Naive thymus-derived CD8-positive, alpha-beta T cell (primary cell): ENCODE data around the gene LMBR1. TPM values are rescaled to one million over a fixed set of nuclear protein-coding genes. Genes with fewer than 3 reads are reported as not detected.
"Not testable (repeated sequence)": the region's sequence is repeated elsewhere in the genome, so short reads cannot be mapped to it uniquely, and the experiment has no call there.

ENCODE experiments used
- ATAC-seq, 2 donors: fragments of 150-1000 bp; cut with Tn5 transposase in 1 of 2; sonication (Bioruptor Pico), chemical (Tn5 transposase) in 1 of 2; 1 replicate in 1 of 2; 2 replicates in 1 of 2; pipeline ENCODE4 v1.10.0; 2021; ENCODE audit warnings: mild to moderate bottlenecking in 2 of 2, moderate library complexity in 2 of 2
- POLR2A ChIA-PET: fragments of 350-600 bp; sonication (Branson Sonifier 250); formaldehyde crosslinking; loops from one replicate; lab custom pipeline; 2021; ENCODE audit warnings: antibody characterized with exemption; lab: Charles Lee
- DNase-seq, 10 donors: peaks; one replicate each; pipeline versions ENCODE4 v3.0.0 to v3.0.0-alpha.2; 2020 to 2022
- H3K27ac Mint-ChIP-seq, 10 donors: one replicate each; pipeline ENCODE4 v1.8.0; 2020 to 2022; ENCODE audit warnings: mild to moderate bottlenecking in 10 of 10, mixed read lengths in 10 of 10, moderate library complexity in 4 of 10, inconsistent platforms in 1 of 10
- H3K27me3 Mint-ChIP-seq, 5 donors: one replicate each; pipeline ENCODE4 v1.8.0; 2021 to 2022; ENCODE audit warnings: mixed read lengths in 5 of 5
- H3K36me3 Mint-ChIP-seq, 3 donors: one replicate each; pipeline ENCODE4 v1.8.0; 2020 to 2022; ENCODE audit warnings: mixed read lengths in 3 of 3, mild to moderate bottlenecking in 2 of 3, inconsistent platforms in 1 of 3
- H3K4me1 Mint-ChIP-seq, 4 donors: one replicate each; pipeline ENCODE4 v1.8.0; 2021 to 2022; ENCODE audit warnings: mixed read lengths in 4 of 4
- H3K4me3 Mint-ChIP-seq, 10 donors: one replicate each; pipeline ENCODE4 v1.8.0; 2020 to 2022; ENCODE audit warnings: mild to moderate bottlenecking in 10 of 10, mixed read lengths in 10 of 10, moderate library complexity in 6 of 10, inconsistent platforms in 1 of 10
- H3K9me3 Mint-ChIP-seq, 9 donors: one replicate each; pipeline ENCODE4 v1.8.0; 2020 to 2022; ENCODE audit warnings: mixed read lengths in 9 of 9, mild to moderate bottlenecking in 3 of 9, inconsistent platforms in 1 of 9, moderate library complexity in 1 of 9
- polyA plus RNA-seq, 3 donors: library from polyadenylated mRNA; unstranded; fragments of 300-500 nt; fragmentation: Illumina TruSeq; gene quantifications; one replicate each; pipeline ENCODE4 v1.2.3, GENCODE V29; 2021
- total RNA-seq, 8 experiments: library from RNA in 2 of 8; stranded (reverse) in 2 of 8; gene quantifications; one replicate each; pipeline ENCODE4 v1.2.3 and lab custom pipeline; 2021 to 2026

The LMBR1 gene
- total and polyA plus RNA-seq, 5 experiments from 2014 or later: 41.9 to 157 (median 45.9) TPM

- DNase-seq (no peak), ATAC-seq (no peak)
- H3K36me3 Mint-ChIP-seq: peaks cover 0 to under 1% (median 0%) of the 10 kb centered on the region in 3 donors
- POLR2A ChIA-PET: no interaction called here
- H3K4me1 Mint-ChIP-seq: peaks cover 0 to 2% (median 0%) of the 10 kb centered on the region in 4 donors
- H3K9me3 Mint-ChIP-seq: no peaks in the 10 kb centered on the region
- H3K27me3 Mint-ChIP-seq: peaks cover 32 to 54% (median 36%) of the 10 kb centered on the region in 5 donors
- H3K4me3 Mint-ChIP-seq: no peak overlapping the region
- H3K27ac Mint-ChIP-seq: no peak overlapping the region
These were observed 241.5 kb downstream of the LMBR1 start for GRCh38 chr7:156651474-156651873.

- Mint-ChIP-seq H3K4me3 (no peak overlapping the region), H3K27me3 (peaks cover 35 to 61% (median 49%) of the 10 kb centered on the region in 5 donors), H3K36me3 (peaks cover 0 to 5% (median 0%) of the 10 kb centered on the region in 3 donors), H3K4me1 (peaks cover 0 to 2% (median 0%) of the 10 kb centered on the region in 4 donors), H3K9me3 (no peaks in the 10 kb centered on the region), H3K27ac (no peak overlapping the region)
- ATAC-seq (no peak), DNase-seq (no peak)
- POLR2A ChIA-PET: no interaction called here
These were observed 242.9 kb downstream of the LMBR1 start for GRCh38 chr7:156650042-156650441.

GRCh38 chr7:156647330-156647729 is 245.7 kb downstream of the LMBR1 start:
- peaks cover 35 to 81% (median 63%) of the 10 kb centered on the region in 5 donors for H3K27me3 Mint-ChIP-seq
- ATAC-seq, H3K27ac Mint-ChIP-seq, H3K4me3 Mint-ChIP-seq, DNase-seq, POLR2A ChIA-PET, H3K9me3 Mint-ChIP-seq, H3K4me1 Mint-ChIP-seq, H3K36me3 Mint-ChIP-seq: not testable (repeated sequence)

GRCh38 chr7:156642306-156643045 is 250.5 kb downstream of the LMBR1 start:
- H3K27ac Mint-ChIP-seq: peak overlapping the region in 1 of 10 donors; percentile 59
- peaks cover 0 to 20% (median 4%) of the 10 kb centered on the region in 9 donors for H3K9me3 Mint-ChIP-seq
- peaks cover 0 to 18% (median 3%) of the 10 kb centered on the region in 3 donors for H3K36me3 Mint-ChIP-seq
- DNase-seq: no peak
- H3K27me3 Mint-ChIP-seq: peaks cover 10 to 41% (median 35%) of the 10 kb centered on the region in 5 donors
- H3K4me1 Mint-ChIP-seq: peaks cover 2 to 19% (median 14%) of the 10 kb centered on the region in 4 donors
- peak overlapping the region in 2 of 10 donors; percentile 20 to 36 for H3K4me3 Mint-ChIP-seq
- no peak for ATAC-seq
- POLR2A ChIA-PET: no interaction called here

- ATAC-seq (peak; percentile 56 to 68), DNase-seq (peak in 6 of 10 donors; percentile 16 to 68 (median 42))
- Mint-ChIP-seq H3K9me3 (peaks cover 0 to 30% (median 5%) of the 10 kb centered on the region in 9 donors), H3K27me3 (peaks cover 2 to 32% (median 24%) of the 10 kb centered on the region in 5 donors), H3K4me1 (peaks cover 2 to 19% (median 14%) of the 10 kb centered on the region in 4 donors), H3K4me3 (peak overlapping the region; percentile 77 to 92 (median 88)), H3K27ac (peak overlapping the region; percentile 50 to 93 (median 86)), H3K36me3 (peaks cover 0 to 20% (median 5%) of the 10 kb centered on the region in 3 donors)
- POLR2A ChIA-PET: no interaction called here
These were observed 252.0 kb downstream of the LMBR1 start for GRCh38 chr7:156640949-156641485.

GRCh38 chr7:156640257-156640948 is 252.6 kb downstream of the LMBR1 start, which contains the start of gene RNF32:
TSS of gene RNF32 (plus strand) at chr7:156640774. CDS start at chr7:156643878, 3,104 bp downstream.
- ATAC-seq (peak; percentile 77 to 78), DNase-seq (peak; percentile 77 to 99 (median 90))
- Mint-ChIP-seq H3K27me3 (peaks cover 2 to 27% (median 22%) of the 10 kb centered on the region in 5 donors), H3K36me3 (peaks cover 0 to 19% (median 7%) of the 10 kb centered on the region in 3 donors), H3K4me1 (peaks cover 2 to 19% (median 14%) of the 10 kb centered on the region in 4 donors), H3K4me3 (peak within 1 kb of the TSS; percentile 77 to 92 (median 88)), H3K27ac (peak within 1 kb of the TSS; percentile 50 to 93 (median 86)), H3K9me3 (peaks cover 0 to 31% (median 5%) of the 10 kb centered on the region in 9 donors)
- POLR2A ChIA-PET: no interaction called here

- Mint-ChIP-seq H3K4me1 (peaks cover 2 to 19% (median 14%) of the 10 kb centered on the region in 4 donors), H3K27ac (peak overlapping the region in 8 of 10 donors; percentile 40 to 93 (median 86)), H3K9me3 (peaks cover 0 to 31% (median 5%) of the 10 kb centered on the region in 9 donors), H3K4me3 (peak overlapping the region; percentile 68 to 88 (median 84)), H3K36me3 (peaks cover 0 to 19% (median 7%) of the 10 kb centered on the region in 3 donors), H3K27me3 (peaks cover 2 to 20% (median 18%) of the 10 kb centered on the region in 5 donors)
- no peak for ATAC-seq
- POLR2A ChIA-PET: no interaction called here
- DNase-seq: peak in 1 of 10 donors; percentile 2
These were observed 253.3 kb downstream of the LMBR1 start for GRCh38 chr7:156639426-156640256.

- DNase-seq (no peak), ATAC-seq (no peak)
- Mint-ChIP-seq H3K4me3 (peak overlapping the region in 5 of 10 donors; percentile 1 to 88 (median 83)), H3K27ac (peak overlapping the region in 2 of 10 donors; percentile 50 to 86), H3K4me1 (peaks cover 2 to 19% (median 14%) of the 10 kb centered on the region in 4 donors), H3K9me3 (peaks cover 0 to 31% (median 5%) of the 10 kb centered on the region in 9 donors), H3K27me3 (peaks cover 0 to 17% (median 10%) of the 10 kb centered on the region in 5 donors), H3K36me3 (peaks cover 0 to 19% (median 7%) of the 10 kb centered on the region in 3 donors)
- POLR2A ChIA-PET: no interaction called here
These were observed 254.4 kb downstream of the LMBR1 start for GRCh38 chr7:156638443-156639077.

GRCh38 chr7:156637093-156637492 is 255.9 kb downstream of the LMBR1 start:
- ATAC-seq, POLR2A ChIA-PET, H3K27ac Mint-ChIP-seq, H3K4me3 Mint-ChIP-seq, DNase-seq: not testable (repeated sequence)
- Mint-ChIP-seq H3K36me3 (peaks cover 0 to 19% (median 7%) of the 10 kb centered on the region in 3 donors), H3K4me1 (peaks cover 2 to 19% (median 14%) of the 10 kb centered on the region in 4 donors), H3K9me3 (peaks cover 0 to 31% (median 5%) of the 10 kb centered on the region in 9 donors), H3K27me3 (peaks cover 0 to 12% (median 2%) of the 10 kb centered on the region in 5 donors)

- no peak for ATAC-seq
- no peak for DNase-seq
- POLR2A ChIA-PET: no interaction called here
- H3K27ac Mint-ChIP-seq: no peak overlapping the region
- H3K4me3 Mint-ChIP-seq: no peak overlapping the region
- H3K9me3 Mint-ChIP-seq: peaks cover 0 to 32% (median 6%) of the 10 kb centered on the region in 9 donors
- H3K36me3 Mint-ChIP-seq: peaks cover 0 to 19% (median 7%) of the 10 kb centered on the region in 3 donors
- peaks cover 0 to 8% (median 0%) of the 10 kb centered on the region in 5 donors for H3K27me3 Mint-ChIP-seq
- peaks cover 2 to 11% (median 9%) of the 10 kb centered on the region in 4 donors for H3K4me1 Mint-ChIP-seq
These were observed 257.2 kb downstream of the LMBR1 start for GRCh38 chr7:156635529-156636385.
